Measurements from ENCODE around the gene APPL2.

APPL2 gene

DNA sequence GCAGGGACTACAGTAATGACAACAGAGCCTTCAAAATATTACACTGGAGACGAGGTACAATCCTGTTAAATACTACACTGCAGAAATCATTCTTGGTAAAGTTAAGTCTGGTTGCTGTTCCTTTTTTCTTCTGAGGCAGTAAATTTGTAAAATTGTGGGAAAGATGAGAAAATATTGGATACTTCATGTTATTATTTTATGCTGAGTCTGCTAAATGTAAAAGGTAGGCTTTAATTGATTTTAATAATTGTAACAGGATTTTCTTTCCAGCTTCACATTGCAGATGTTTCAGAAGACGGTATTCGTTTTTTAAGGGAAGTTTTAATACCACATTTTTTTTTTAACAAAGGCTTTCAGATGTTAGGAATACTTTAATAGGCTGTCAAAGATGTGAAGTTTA is 65.8 kb downstream of the APPL2 start:
- TF ChIP-seq, protein P1, sequence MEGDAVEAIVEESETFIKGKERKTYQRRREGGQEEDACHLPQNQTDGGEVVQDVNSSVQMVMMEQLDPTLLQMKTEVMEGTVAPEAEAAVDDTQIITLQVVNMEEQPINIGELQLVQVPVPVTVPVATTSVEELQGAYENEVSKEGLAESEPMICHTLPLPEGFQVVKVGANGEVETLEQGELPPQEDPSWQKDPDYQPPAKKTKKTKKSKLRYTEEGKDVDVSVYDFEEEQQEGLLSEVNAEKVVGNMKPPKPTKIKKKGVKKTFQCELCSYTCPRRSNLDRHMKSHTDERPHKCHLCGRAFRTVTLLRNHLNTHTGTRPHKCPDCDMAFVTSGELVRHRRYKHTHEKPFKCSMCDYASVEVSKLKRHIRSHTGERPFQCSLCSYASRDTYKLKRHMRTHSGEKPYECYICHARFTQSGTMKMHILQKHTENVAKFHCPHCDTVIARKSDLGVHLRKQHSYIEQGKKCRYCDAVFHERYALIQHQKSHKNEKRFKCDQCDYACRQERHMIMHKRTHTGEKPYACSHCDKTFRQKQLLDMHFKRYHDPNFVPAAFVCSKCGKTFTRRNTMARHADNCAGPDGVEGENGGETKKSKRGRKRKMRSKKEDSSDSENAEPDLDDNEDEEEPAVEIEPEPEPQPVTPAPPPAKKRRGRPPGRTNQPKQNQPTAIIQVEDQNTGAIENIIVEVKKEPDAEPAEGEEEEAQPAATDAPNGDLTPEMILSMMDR (conservative IDR thresholded peaks at IDR 0.05; ENCODE audit: control insufficient read depth, insufficient read depth, low read depth, low read length): no peak
- H3K4me3 ChIP-seq (ENCODE audit: control insufficient read depth, low read depth, low read length): no peak overlapping the region
- DNase-seq (ENCODE audit: low read depth): no peak

DNA sequence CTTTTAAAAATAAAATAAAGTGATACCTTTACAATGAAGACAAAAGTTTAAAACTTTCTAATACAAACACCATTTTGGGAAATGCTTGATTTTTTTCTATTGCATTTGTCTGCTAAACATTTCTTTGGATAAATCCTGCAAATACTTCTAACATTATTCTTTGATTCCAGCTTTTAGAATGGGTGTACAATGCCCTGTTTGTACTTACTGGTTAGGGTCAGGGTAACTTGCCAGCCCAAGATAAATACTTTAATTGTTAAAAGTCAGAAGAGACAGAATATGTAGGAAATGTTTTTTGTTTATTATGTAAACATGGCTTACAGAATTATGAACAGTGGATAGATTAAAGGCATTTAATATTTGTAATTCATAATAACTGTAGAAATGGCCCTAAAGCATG is 68.0 kb downstream of the APPL2 start:
- no peak overlapping the region for H3K4me3 ChIP-seq (ENCODE audit: control insufficient read depth, low read depth, low read length)

DNA sequence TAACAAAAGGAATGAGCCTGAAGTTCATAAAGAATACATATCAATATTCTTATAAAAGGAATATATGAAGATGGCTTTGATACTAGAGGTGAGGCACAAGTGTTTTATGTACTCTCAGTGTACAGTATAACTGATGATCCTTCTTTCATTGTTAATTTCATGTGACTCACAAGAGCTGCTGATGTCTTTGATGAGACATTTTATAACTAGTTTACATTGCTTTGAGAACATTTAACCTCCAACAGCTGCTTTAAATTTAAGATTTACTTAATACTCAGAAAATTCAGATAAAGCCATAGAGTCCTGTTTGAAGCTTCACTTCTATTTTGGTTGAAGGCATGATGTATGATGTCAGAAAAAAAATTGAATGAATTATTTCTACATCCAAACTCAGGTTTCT is 68.6 kb downstream of the APPL2 start:
- TF ChIP-seq, protein P1 (conservative IDR thresholded peaks at IDR 0.05; ENCODE audit: control insufficient read depth, insufficient read depth, low read depth, low read length): no peak
- peak; percentile 71 for DNase-seq (ENCODE audit: low read depth)
- no peak overlapping the region for H3K4me3 ChIP-seq (ENCODE audit: control insufficient read depth, low read depth, low read length)

More for the DNA sequence above, 68.0 kb downstream of the APPL2 start:
- TF ChIP-seq, protein P1 (conservative IDR thresholded peaks at IDR 0.05; ENCODE audit: control insufficient read depth, insufficient read depth, low read depth, low read length): no peak
- no peak for DNase-seq (ENCODE audit: low read depth)

DNA sequence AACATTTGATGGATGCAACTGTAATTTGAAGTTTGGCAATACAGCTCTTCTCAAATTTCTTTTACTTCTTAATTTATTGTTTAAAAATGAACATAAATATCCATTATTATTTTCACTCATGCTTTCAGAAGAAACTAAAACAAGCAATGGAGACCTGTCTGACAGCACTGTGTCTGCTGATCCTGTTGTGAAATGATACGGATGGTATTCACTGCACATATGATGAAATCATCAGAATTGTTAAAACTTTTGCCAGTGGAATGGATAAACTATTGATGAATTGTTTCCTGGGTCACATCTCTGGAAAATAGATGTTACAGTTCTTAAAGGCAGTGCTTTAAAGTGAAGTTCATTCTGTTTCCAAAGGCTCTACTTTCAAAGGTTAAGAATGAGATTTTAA is 69.2 kb downstream of the APPL2 start:
- TF ChIP-seq, protein P1 (conservative IDR thresholded peaks at IDR 0.05; ENCODE audit: control insufficient read depth, insufficient read depth, low read depth, low read length): no peak
- DNase-seq (ENCODE audit: low read depth): peak; percentile 66
- H3K4me3 ChIP-seq (ENCODE audit: control insufficient read depth, low read depth, low read length): no peak overlapping the region

DNA sequence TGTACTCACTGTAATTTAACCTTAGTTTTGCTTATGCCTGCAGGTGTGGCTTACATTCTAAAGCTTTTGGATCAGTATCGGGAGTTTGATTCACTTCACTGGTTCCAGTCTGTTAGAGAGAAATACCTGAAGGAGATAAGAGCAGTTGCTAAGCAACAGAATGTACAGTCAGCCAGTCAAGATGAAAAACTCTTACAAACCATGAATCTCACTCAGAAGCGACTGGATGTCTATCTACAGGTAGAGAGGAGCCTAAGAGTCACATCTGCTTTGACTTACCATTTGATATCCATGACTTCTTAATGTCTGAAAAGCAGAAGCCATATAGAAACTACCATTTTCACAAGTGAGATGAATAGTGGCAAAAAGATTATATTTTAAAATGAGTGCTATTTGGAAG is 71.9 kb downstream of the APPL2 start:
- no peak overlapping the region for H3K4me3 ChIP-seq (ENCODE audit: control insufficient read depth, low read depth, low read length)
- TF ChIP-seq, protein P1 (conservative IDR thresholded peaks at IDR 0.05; ENCODE audit: control insufficient read depth, insufficient read depth, low read depth, low read length): no peak
- DNase-seq (ENCODE audit: low read depth): no peak

DNA sequence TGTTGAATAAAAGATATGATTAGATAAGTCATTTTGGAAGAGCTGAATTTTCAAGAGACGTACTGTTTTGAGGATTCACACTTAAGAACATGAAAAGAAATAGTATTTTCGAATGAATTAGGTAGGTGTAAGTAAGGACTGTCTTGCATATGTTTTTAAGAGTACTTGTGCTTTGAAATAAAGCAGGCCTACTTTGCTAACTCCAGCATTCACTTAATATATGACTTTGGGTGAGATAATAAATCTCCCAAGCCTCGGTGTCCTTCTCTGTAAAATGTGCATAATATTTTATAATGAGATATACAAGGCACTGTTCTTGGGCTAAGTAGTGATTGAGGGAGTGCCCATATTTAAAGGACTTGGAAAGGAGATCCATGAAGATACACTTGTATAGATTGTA is 73.8 kb downstream of the APPL2 start:
- TF ChIP-seq, protein P1 (conservative IDR thresholded peaks at IDR 0.05; ENCODE audit: control insufficient read depth, insufficient read depth, low read depth, low read length): no peak
- H3K4me3 ChIP-seq (ENCODE audit: control insufficient read depth, low read depth, low read length): no peak overlapping the region
- no peak for DNase-seq (ENCODE audit: low read depth)

DNA sequence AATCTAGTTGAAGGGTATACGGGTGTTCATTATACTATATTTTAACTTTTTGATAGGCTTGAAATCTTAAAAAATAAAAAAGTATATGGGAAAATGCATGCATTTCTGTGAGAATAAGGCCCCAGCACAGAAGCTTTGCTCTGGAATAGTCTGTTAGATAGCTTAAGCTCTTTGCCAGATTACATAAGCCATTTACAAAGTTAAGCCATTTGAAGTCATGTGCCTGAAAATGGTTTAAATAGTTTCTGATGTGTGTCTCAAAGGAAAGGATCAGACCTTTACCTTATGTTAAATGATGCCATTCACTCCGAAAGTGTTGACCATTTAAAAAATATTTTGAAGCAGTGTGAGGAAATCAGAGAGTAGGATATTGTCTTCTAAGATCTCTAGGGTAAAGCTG is 77.1 kb downstream of the APPL2 start:
- no peak overlapping the region for H3K4me3 ChIP-seq (ENCODE audit: control insufficient read depth, low read depth, low read length)
- no peak for DNase-seq (ENCODE audit: low read depth)
- TF ChIP-seq, protein P1 (conservative IDR thresholded peaks at IDR 0.05; ENCODE audit: control insufficient read depth, insufficient read depth, low read depth, low read length): no peak
